Measurements from ENCODE around the gene COBL.

COBL gene

DNA sequence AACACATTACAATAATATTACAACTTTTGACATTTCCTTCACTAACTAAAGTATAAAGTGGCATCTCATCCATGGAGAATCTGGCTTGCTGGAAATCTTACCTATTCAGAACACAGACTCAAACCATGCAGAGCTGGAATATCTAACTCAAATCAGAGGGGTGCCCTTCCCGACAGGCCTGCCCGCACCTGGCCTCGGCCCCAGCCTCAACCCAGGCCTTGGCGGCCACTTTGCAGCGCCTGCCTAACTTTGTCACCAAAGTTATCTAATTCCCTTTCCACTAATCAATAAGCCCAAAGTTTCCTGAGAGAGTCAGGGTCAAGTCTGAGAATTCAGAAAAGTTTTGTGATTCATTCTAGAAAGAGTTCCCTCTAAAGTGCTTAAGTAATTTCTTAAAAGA lies 212.9 kb downstream of the COBL start:
- no peak for DNase-seq

DNA sequence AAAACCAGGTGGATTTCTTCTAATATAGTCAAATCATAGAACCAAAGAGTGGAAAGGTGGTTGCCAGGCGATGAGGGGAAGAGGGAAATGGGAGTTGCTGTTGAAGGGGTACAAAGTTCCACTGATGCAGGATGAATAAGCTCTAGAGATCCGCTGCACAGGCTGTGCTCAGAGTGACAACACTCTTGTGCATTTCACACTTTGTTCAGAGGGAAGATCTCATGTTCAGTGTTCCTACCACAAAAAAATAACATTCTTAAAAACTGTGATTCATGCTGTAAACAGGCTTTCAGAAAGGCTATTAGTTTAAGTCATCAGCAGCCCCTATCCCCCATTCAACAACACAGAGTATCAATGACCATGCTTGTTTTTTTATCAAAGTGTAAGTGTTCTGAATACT lies 213.8 kb downstream of the COBL start:
- DNase-seq: no peak

GRCh38 chr7:51101111-51101757 lies 215.4 kb downstream of the COBL start:
- DNase-seq: no peak

GRCh38 chr7:51090411-51090810 lies 226.2 kb downstream of the COBL start:
- DNase-seq: no peak

DNA sequence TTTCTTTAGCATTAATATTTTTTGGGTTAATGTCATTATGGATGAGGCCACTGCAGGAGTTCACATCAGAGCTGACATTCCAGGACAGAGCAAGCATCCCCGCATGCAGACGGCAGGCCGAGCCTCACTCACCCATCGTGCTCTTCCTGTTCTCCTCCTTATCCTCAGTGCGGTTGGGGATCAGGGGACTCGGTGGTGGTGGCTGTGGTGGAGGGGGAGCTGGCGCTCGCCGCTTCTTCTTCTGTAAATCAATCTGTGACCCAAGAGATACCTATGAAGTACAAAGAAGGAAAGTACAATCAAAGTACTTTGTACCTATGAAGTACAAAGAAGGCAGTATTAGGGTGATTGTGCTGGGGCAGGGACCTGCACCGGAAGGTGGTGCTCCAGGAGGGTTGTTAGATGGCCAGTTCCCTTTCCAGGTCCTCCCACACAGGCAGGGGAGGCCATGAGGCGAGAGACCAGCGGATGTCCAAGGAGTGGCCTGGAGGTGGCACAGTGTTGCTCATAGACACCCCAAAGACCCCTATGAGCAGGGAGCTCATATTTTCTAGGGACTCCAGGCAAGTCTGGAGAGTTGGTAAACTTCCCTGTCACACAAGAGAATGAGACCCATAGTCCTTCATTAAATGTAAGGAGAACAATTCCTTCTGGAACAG lies 231.4 kb downstream of the COBL start:
- DNase-seq: no peak

- no peak for DNase-seq
Measured at GRCh38 chr7:51084121-51084520, 232.5 kb downstream of the COBL start.

DNA sequence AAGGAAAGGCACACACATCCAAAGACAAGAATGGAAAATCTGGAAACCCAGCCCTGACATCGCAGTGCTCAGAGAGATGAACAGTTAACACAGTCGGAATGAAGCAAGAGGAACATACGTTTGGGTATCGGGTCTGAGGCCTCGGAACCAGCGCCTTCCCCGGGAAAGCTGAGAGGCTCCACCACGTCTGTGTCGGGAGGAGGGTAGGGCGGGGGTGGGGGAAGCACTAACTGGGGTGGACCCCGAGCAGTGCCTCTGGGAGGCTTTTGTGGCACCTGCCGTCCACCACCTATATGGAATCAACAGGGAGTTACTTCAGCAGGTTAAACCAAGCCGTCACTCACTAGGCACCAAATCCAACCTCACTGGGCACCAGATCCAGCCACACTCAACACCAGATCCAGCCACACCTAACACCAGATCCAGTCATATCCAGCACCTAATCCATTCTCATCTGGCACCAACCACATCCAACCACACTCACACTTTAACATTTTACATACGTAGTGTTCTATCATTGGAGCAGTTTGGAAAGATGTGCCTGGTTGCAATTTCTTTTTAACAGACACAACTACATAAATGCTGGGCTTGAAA lies 233.6 kb downstream of the COBL start:
- no peak for DNase-seq

DNA sequence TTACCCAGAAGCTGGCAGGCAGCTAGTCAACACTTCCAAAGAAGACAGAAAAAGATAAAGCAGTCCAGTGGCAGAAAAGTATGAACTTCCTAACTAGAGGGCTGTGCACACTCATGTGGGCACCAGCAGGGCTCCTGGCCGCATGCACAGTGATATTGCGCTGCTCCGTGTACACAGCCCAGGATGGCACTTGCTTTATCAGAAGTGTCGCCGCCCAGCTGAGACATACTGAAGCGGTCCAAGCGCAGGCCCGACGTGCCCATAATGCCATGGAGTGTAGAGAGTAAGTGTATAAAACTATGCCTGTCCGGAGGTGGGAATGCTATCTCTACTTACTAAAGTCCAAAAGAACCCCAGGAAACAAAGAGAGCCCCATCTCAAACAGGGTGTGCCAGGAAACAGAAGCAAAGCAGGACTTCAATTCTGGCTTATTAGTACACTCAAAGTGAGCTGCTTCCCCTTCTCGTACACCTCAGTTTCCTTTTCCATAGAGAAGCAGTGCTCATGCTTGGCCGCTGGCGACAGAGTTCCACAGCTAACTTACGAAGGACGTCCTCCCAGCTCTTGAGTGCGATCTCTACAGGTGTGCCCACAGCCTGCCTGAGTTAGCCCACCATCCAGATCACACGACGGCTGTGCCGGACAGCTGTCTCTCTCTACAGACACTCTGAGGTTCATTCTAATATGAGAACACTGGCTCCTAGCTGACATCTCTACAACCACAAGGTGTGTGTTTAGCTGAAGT lies 234.3 kb downstream of the COBL start:
- no peak for DNase-seq

GRCh38 chr7:51081270-51081890 lies 235.2 kb downstream of the COBL start:
- DNase-seq: no peak

GRCh38 chr7:51080622-51081269 lies 235.9 kb downstream of the COBL start:
- DNase-seq: no peak

DNA sequence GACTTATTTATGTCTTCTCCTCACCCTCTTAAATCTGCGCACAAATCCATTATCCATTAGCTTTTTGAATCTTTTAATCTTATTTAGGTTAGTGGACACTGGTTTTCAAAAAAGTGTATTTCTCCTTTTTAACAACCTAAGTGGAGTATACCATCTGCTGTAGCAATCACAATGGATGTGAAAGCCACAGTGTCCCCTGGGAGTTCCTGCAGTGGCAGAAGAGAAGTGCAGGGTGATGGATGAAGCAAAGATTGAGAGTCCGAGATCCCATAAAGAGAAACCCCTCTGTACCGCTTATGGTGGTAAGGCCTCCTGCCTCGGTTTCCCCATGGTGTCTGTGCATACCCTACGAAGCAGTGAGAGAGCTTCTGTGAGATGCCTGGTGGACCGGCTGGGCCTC lies 236.4 kb downstream of the COBL start:
- DNase-seq: no peak

GRCh38 chr7:51079494-51079893 lies 237.1 kb downstream of the COBL start:
- DNase-seq: no peak

DNA sequence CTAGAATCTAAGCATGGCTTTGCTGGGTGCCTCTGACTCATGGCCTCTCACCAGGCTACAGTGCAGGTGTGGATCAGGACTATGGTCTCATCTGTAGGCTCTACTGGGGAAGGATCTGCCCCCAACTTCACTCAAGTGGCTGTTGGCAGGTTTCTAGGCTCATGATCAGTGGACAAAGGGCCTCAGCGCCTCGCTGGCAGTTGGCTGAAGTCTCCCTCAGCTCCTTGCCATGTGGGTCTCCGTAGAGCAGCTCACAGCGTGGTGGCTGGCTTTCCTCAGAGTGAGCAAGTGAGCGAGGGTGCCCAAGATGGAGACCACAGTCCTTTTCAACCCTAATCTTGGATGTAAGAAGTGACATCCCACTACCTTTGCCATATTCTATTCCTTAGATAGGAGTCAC lies 238.0 kb downstream of the COBL start:
- DNase-seq: no peak

GRCh38 chr7:51077987-51078370 lies 238.6 kb downstream of the COBL start:
- DNase-seq: no peak

DNA sequence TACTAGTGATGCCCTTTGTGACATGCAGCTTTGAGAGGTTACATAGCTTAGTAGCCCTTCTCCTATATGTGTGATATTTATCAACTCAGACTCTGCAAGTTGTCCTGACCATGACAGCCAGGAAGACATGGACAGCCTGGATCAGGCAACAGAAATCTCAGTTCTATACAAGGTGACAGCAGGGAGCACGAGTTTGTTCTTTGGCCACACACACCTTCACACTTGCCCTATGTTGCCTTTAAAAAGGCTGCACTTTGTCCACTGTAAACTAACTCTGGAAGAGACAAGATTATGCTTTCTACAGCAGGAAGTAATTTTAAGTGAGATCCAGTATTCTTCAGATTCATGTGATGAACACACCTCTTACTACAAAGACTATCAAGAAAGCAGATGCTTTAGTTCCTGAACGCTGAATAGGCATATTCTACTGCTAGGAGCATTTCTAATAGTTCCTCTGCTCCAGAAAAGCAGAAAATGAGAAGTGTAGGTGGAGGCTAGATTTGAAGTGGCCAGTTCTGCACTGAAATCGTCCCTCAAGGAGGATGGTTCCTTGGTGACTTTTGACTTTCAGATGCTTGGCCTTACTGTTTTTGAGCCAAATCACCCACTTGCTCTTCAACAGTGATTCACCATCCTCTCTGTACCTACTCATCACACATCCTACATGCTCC lies 239.2 kb downstream of the COBL start:
- DNase-seq: no peak

DNA sequence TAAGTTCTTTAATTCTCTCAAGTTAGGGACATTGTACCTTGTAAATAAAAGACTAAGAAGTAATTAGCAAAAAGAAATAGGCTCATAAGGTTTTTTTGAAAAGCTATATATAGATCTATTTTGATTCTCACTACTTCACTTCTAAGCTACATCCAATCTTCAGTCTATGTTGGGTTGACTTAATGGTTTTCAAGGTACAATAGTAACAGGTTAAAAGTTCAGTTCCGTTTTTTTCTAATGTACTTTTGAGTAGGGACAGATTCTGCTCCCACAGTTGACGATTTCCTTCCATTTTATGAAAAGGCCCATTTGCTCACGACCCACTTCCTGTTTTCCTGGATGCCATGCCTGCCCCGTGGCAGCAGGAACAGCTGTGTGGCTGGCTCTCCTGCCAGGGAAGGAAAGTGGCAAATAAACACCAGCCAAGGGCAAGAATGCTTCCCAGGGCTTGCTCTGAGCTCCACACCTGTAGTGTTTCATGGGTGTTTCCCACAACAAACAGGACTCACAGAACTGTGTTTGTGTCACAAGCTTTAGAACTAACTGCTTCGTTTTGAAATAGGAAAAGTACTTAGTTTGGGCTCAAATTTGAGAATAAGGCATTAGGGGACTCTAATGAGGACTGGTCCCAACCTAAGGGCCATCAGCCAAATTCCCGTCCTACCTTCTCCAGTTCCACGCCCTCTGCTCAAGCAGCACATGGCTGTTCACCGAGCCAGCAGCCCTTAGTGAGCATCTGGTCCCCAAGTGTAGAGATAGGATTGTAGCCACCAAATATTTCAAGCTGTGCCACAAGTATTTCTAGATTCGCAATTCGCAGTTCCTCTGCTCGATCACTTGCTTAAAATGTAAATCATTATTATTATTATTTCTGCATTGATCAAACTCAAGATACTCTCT lies 240.7 kb downstream of the COBL start:
- no peak for DNase-seq

DNA sequence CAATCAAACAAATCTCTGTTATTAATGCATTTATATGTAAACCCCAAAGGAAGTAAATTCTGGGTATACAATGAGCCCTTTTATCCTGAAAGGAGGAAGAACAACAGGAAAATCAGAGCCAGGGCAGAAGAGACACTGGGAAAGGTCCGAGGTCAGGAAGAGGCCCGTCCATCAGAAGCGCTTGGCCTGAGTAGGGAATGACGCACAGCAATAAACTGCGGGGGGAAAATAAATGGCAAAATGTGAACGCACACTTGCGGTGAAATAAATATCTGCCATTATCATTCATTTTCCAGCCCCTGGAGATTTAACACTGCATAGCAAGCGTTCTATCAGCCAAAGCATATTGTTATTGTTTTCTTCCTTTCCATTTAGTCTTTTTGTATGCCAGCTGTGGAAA lies 243.4 kb downstream of the COBL start:
- no peak for DNase-seq

DNA sequence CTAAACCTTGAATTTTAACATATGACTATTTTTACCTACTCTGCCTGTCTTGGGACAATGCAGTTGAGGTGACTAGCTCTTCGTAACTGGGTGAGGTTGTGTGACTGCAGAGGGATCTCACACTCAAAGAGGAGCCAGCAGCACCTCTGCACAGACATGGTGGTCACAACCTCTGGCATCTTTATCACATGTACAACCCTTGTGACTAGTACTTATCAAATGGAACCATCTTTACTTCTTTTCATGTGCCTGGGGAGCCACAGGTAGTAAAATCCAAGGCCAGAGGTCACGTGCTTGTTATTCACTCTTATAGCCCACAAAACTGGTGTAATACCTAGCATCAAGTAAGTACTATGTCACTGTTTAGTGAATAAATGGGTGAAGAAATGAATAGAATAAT lies 244.3 kb downstream of the COBL start:
- DNase-seq: no peak

DNA sequence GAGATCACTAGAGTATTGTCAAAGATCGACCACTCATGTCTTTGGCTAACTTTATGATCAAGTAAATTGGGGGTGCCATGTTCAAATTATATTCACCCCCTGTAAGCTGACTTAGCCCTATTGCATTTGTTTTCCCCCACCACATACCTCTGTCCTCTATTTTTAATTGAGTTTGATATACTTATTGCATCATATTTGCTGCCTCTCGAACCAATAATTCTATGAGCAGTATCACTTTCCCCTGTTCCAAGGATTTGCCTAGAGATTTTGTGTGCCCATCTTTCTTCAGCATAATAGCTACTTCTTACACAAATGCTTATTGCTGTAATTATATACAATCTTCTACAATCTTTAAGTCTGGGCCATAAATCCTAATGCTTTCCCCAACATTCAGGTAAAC lies 245.2 kb downstream of the COBL start:
- no peak for DNase-seq

- no peak for DNase-seq
Measured at GRCh38 chr7:51070151-51070550, 246.5 kb downstream of the COBL start.

DNA sequence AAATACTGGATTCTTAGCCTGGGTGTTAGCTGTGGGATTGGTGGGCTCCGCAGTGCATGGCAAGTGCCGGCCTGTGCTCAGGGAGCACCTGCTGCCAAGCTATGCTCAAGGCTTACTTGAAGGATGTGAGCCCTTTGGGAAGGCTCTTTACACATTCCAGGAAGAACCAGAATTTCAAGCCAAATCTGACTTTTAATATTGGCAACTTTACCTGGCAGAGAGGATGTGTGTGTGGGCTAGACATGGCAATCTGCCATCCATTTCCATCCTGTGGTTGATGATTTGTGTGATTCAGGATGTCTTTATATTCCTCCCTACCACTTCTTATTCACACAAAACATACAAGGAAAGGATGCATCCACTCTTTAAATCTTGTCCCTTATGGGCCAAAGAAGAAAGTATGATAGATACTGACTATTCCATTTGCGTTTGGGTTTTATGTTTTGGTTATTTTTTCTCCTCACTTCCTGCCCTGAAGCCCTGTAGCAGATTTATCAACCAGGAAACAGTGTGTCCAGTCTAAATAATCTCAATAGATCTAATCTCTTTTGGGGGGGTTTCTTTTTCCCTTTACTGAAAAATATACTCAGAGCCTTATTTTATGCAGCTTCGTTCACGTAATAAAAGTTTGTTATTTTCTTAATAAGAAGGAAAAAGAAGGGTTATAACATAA lies 247.1 kb downstream of the COBL start:
- no peak for DNase-seq
